ENCODE measurements around the gene CDC25A. TPM values are rescaled to one million over a fixed set of nuclear protein-coding genes. Genes with fewer than 3 reads are reported as not detected.

Gene CDC25A
- total RNA-seq, 2 experiments from 2014 or later: 32.5 to 33.9 TPM

GRCh38 chr3:48141604-48142137 lies 46.5 kb downstream of the CDC25A start:
- DNase-seq (no peak), ATAC-seq (peak; percentile 23)
- Mint-ChIP-seq H3K27me3 (no peaks in the 10 kb centered on the region), H3K36me3 (ENCODE audit: low read depth) (no peaks in the 10 kb centered on the region), H3K9me3 (ENCODE audit: low read depth) (no peaks in the 10 kb centered on the region), H3K27ac (no peak overlapping the region), H3K4me1 (no peaks in the 10 kb centered on the region), H3K4me3 (no peak overlapping the region)
- intact Hi-C loops (cut with DNase I, micrococcal nuclease): no loop called here
- ChIA-PET CTCF (no interaction called here), POLR2A (interaction anchor here (0.6 kb wide), 1 partner anchor 8 kb away, joined by 3 read pairs; no protein-coding TSS in a partner anchor)

- Mint-ChIP-seq H3K36me3 (ENCODE audit: low read depth) (no peaks in the 10 kb centered on the region), H3K27me3 (no peaks in the 10 kb centered on the region), H3K4me1 (no peaks in the 10 kb centered on the region), H3K27ac (no peak overlapping the region), H3K4me3 (no peak overlapping the region), H3K9me3 (ENCODE audit: low read depth) (no peaks in the 10 kb centered on the region)
- ChIA-PET POLR2A (no interaction called here), CTCF (interaction anchor here (0.7 to 1.0 kb wide), 2 partner anchors 16 to 52 kb away, joined by 3 read pairs; no protein-coding TSS in a partner anchor)
- ATAC-seq (peak; percentile 9), DNase-seq (no peak)
- intact Hi-C loops (cut with DNase I, micrococcal nuclease): no loop called here
These were observed 47.1 kb downstream of the CDC25A start for GRCh38 chr3:48140936-48141603.

- H3K9me3 Mint-ChIP-seq (ENCODE audit: low read depth): no peaks in the 10 kb centered on the region
- H3K4me3 Mint-ChIP-seq: no peak overlapping the region
- no peaks in the 10 kb centered on the region for H3K36me3 Mint-ChIP-seq (ENCODE audit: low read depth)
- ChIA-PET POLR2A (interaction anchor here (0.6 kb wide), 1 partner anchor 26 kb away, joined by 3 read pairs; no protein-coding TSS in a partner anchor), CTCF (interaction anchor here (0.7 to 1.0 kb wide), 2 partner anchors 17 to 39 kb away, joined by 3 read pairs; no protein-coding TSS in a partner anchor)
- H3K4me1 Mint-ChIP-seq: no peaks in the 10 kb centered on the region
- no peak for DNase-seq
- no peaks in the 10 kb centered on the region for H3K27me3 Mint-ChIP-seq
- no peak overlapping the region for H3K27ac Mint-ChIP-seq
- ATAC-seq: no peak
- intact Hi-C loops (cut with DNase I, micrococcal nuclease): no loop called here
These were observed 47.9 kb downstream of the CDC25A start for GRCh38 chr3:48140336-48140757.

- POLR2A ChIA-PET: no interaction called here
- no peaks in the 10 kb centered on the region for H3K9me3 Mint-ChIP-seq (ENCODE audit: low read depth)
- ATAC-seq (no peak), DNase-seq (no peak)
- no peaks in the 10 kb centered on the region for H3K36me3 Mint-ChIP-seq (ENCODE audit: low read depth)
- intact Hi-C loops (cut with DNase I, micrococcal nuclease): no loop called here
- no peaks in the 10 kb centered on the region for H3K4me1 Mint-ChIP-seq
- no peak overlapping the region for H3K27ac Mint-ChIP-seq
- H3K4me3 Mint-ChIP-seq: no peak overlapping the region
- no peaks in the 10 kb centered on the region for H3K27me3 Mint-ChIP-seq
- CTCF ChIA-PET: no interaction called here
These were observed 50.7 kb downstream of the CDC25A start for GRCh38 chr3:48137425-48137999.

GRCh38 chr3:48135552-48136495 lies 52.4 kb downstream of the CDC25A start:
- Mint-ChIP-seq H3K4me3 (no peak overlapping the region), H3K36me3 (ENCODE audit: low read depth) (no peaks in the 10 kb centered on the region), H3K4me1 (no peaks in the 10 kb centered on the region), H3K9me3 (ENCODE audit: low read depth) (no peaks in the 10 kb centered on the region), H3K27me3 (no peaks in the 10 kb centered on the region), H3K27ac (no peak overlapping the region)
- ChIA-PET POLR2A (no interaction called here), CTCF (no interaction called here)
- ATAC-seq: no peak
- DNase-seq: no peak
- intact Hi-C loops (cut with DNase I, micrococcal nuclease): no loop called here

GRCh38 chr3:48130321-48130904 lies 57.8 kb downstream of the CDC25A start:
- no peaks in the 10 kb centered on the region for H3K9me3 Mint-ChIP-seq (ENCODE audit: low read depth)
- ChIA-PET POLR2A (interaction anchor here (0.7 kb wide), 1 partner anchor 292 kb away, joined by 3 read pairs; no protein-coding TSS in a partner anchor), CTCF (interaction anchor here (0.5 to 1.2 kb wide), 3 partner anchors 28 to 604 kb away, joined by 3 to 4 read pairs (median 3); no protein-coding TSS in a partner anchor)

GRCh38 chr3:48129921-48130320 lies 58.3 kb downstream of the CDC25A start:
- Mint-ChIP-seq H3K4me1 (no peaks in the 10 kb centered on the region), H3K4me3 (no peak overlapping the region), H3K27ac (no peak overlapping the region), H3K36me3 (ENCODE audit: low read depth) (no peaks in the 10 kb centered on the region), H3K27me3 (no peaks in the 10 kb centered on the region), H3K9me3 (ENCODE audit: low read depth) (no peaks in the 10 kb centered on the region)
- DNase-seq (no peak), ATAC-seq (no peak)
- POLR2A ChIA-PET: no interaction called here
- CTCF ChIA-PET: interaction anchor here (0.6 kb wide), 1 partner anchor 603 kb away, joined by 3 read pairs; no protein-coding TSS in a partner anchor
- intact Hi-C loops (cut with DNase I, micrococcal nuclease): no loop called here

More at GRCh38 chr3:48130321-48130904, 57.8 kb downstream of the CDC25A start:
- intact Hi-C loops (cut with DNase I, micrococcal nuclease): no loop called here
- no peak for ATAC-seq
- no peaks in the 10 kb centered on the region for H3K27me3 Mint-ChIP-seq
- no peaks in the 10 kb centered on the region for H3K4me1 Mint-ChIP-seq
- DNase-seq: no peak
- no peak overlapping the region for H3K4me3 Mint-ChIP-seq
- no peaks in the 10 kb centered on the region for H3K36me3 Mint-ChIP-seq (ENCODE audit: low read depth)
- no peak overlapping the region for H3K27ac Mint-ChIP-seq

- H3K4me3 Mint-ChIP-seq: no peak overlapping the region
- ChIA-PET CTCF (no interaction called here), POLR2A (no interaction called here)
- no peaks in the 10 kb centered on the region for H3K27me3 Mint-ChIP-seq
- intact Hi-C loops (cut with DNase I, micrococcal nuclease): no loop called here
- H3K27ac Mint-ChIP-seq: no peak overlapping the region
- no peaks in the 10 kb centered on the region for H3K4me1 Mint-ChIP-seq
- H3K9me3 Mint-ChIP-seq (ENCODE audit: low read depth): no peaks in the 10 kb centered on the region
- H3K36me3 Mint-ChIP-seq (ENCODE audit: low read depth): no peaks in the 10 kb centered on the region
- ATAC-seq (no peak), DNase-seq (no peak)
These were observed 59.4 kb downstream of the CDC25A start for GRCh38 chr3:48128774-48129173.

GRCh38 chr3:48125886-48126622 lies 62.2 kb downstream of the CDC25A start:
- ChIA-PET POLR2A (no interaction called here), CTCF (no interaction called here)
- Mint-ChIP-seq H3K9me3 (ENCODE audit: low read depth) (no peaks in the 10 kb centered on the region), H3K4me3 (no peak overlapping the region), H3K27me3 (no peaks in the 10 kb centered on the region), H3K27ac (no peak overlapping the region), H3K4me1 (no peaks in the 10 kb centered on the region), H3K36me3 (ENCODE audit: low read depth) (no peaks in the 10 kb centered on the region)
- intact Hi-C loops (cut with DNase I, micrococcal nuclease): no loop called here
- ATAC-seq: no peak
- no peak for DNase-seq

- Mint-ChIP-seq H3K4me1 (no peaks in the 10 kb centered on the region), H3K27ac (no peak overlapping the region), H3K4me3 (no peak overlapping the region), H3K36me3 (ENCODE audit: low read depth) (no peaks in the 10 kb centered on the region), H3K27me3 (no peaks in the 10 kb centered on the region), H3K9me3 (ENCODE audit: low read depth) (no peaks in the 10 kb centered on the region)
- DNase-seq (no peak), ATAC-seq (no peak)
- ChIA-PET POLR2A (no interaction called here), CTCF (interaction anchor here (1.0 kb wide), 1 partner anchor 34 kb away, joined by 5 read pairs; no protein-coding TSS in a partner anchor)
- intact Hi-C loops (cut with DNase I, micrococcal nuclease): no loop called here
These were observed 63.1 kb downstream of the CDC25A start for GRCh38 chr3:48125013-48125705.
